B cell (primary cell): ENCODE results near the gene OXNAD1. TPM values are rescaled to one million over a fixed set of nuclear protein-coding genes. Genes with fewer than 3 reads are reported as not detected.

Experiments used
- ATAC-seq: fragments of 200-7000 bp; cut with Tn5 transposase; one replicate; pipeline ENCODE4 v1.10.0; 2021; ENCODE audit warnings: low read depth, mild to moderate bottlenecking, moderate number of reproducible peaks, moderate library complexity
- CTCF ChIA-PET: fragments of 350-600 bp; sonication (Branson Sonifier 250); formaldehyde crosslinking; loops from one replicate; lab custom pipeline; 2021; ENCODE audit warnings: antibody characterized with exemption, inconsistent platforms; lab: Charles Lee
- POLR2A ChIA-PET: fragments of 350-600 bp; sonication (Branson Sonifier 250); formaldehyde crosslinking; loops from one replicate; lab custom pipeline; 2021; ENCODE audit warnings: antibody characterized with exemption; lab: Charles Lee
- DNase-seq: peaks from one replicate; pipeline ENCODE4 v3.0.0; 2013
- H2AFZ ChIP-seq: 2 replicates; pipeline ENCODE4 v1.6.1; 2012; ENCODE audit warnings: mild to moderate bottlenecking, low read depth, low read length; ENCODE audit not compliant: insufficient read depth, poor library complexity, severe bottlenecking
- H3K27ac ChIP-seq, 2 donors: 1 replicate in 1 of 2; 2 replicates in 1 of 2; pipeline ENCODE4 v1.5.1; 2012 to 2013; ENCODE audit warnings: low read length in 2 of 2, mild to moderate bottlenecking in 2 of 2, moderate library complexity in 1 of 2
- H3K27me3 ChIP-seq, 4 experiments: fragments of 200-600 bp in 1 of 4; sonication (generic) in 1 of 4; replicated peaks in 1 of 4; 1 replicate in 2 of 4; 2 replicates in 2 of 4; pipeline versions ENCODE4 v1.6.1 to v1.7.0; 2013 to 2016; ENCODE audit warnings: low read length in 3 of 4, mild to moderate bottlenecking in 2 of 4, mixed read lengths in 1 of 4, moderate library complexity in 1 of 4; ENCODE audit not compliant: insufficient read depth in 4 of 4, control insufficient read depth in 3 of 4; ENCODE audit errors: control extremely low read depth in 1 of 4
- H3K36me3 ChIP-seq, 2 experiments: replicated peaks in 1 of 2; 1 replicate in 1 of 2; 2 replicates in 1 of 2; pipeline versions ENCODE4 v1.6.1 to v1.7.1; 2013; ENCODE audit warnings: low read length in 1 of 2; ENCODE audit not compliant: insufficient read depth in 2 of 2, control insufficient read depth in 1 of 2; ENCODE audit errors: control extremely low read depth in 1 of 2, extremely low read depth in 1 of 2
- H3K4me1 ChIP-seq, 2 donors: fragments of 200-600 bp in 1 of 2; sonication (generic) in 1 of 2; 1 replicate in 1 of 2; 2 replicates in 1 of 2; pipeline versions ENCODE4 v1.5.1 to v1.6.1; 2013 to 2017; ENCODE audit warnings: low read length in 2 of 2; ENCODE audit not compliant: control insufficient read depth in 2 of 2, insufficient read depth in 2 of 2
- H3K4me2 ChIP-seq: replicated peaks from 2 replicates; pipeline ENCODE3; 2012; ENCODE audit warnings: mild to moderate bottlenecking, low read depth, low read length; ENCODE audit not compliant: poor library complexity, severe bottlenecking
- H3K4me3 ChIP-seq, 5 experiments: fragments of 200-600 bp in 1 of 5; sonication (generic) in 1 of 5; 1 replicate in 3 of 5; 2 replicates in 2 of 5; pipeline versions ENCODE4 v1.5.1 to v1.7.0; 2011 to 2016; ENCODE audit warnings: low read length in 4 of 5, mild to moderate bottlenecking in 4 of 5, low read depth in 2 of 5, control low read depth in 1 of 5, moderate library complexity in 1 of 5; ENCODE audit not compliant: insufficient read depth in 1 of 5; ENCODE audit errors: control extremely low read depth in 1 of 5, extremely low read depth in 1 of 5
- H3K79me2 ChIP-seq: fragments of 200-600 bp; sonication (generic); one replicate; pipeline ENCODE4 v1.6.0; 2016; ENCODE audit warnings: low read length; ENCODE audit not compliant: control insufficient read depth, insufficient read depth
- H3K9ac ChIP-seq: fragments of 200-600 bp; sonication (generic); 2 replicates; pipeline ENCODE4 v1.6.1; 2017; ENCODE audit warnings: mild to moderate bottlenecking, low read length, moderate library complexity
- H3K9me3 ChIP-seq, 3 donors: one replicate each; pipeline versions ENCODE4 v1.6.1 to v1.7.1; 2013; ENCODE audit warnings: low read length in 2 of 3; ENCODE audit not compliant: control insufficient read depth in 2 of 3, insufficient read depth in 1 of 3; ENCODE audit errors: control extremely low read depth in 1 of 3
- H4K20me1 ChIP-seq: 2 replicates; pipeline ENCODE4 v1.6.0; 2012; ENCODE audit warnings: mild to moderate bottlenecking, low read length; ENCODE audit not compliant: insufficient read depth, control insufficient read depth, poor library complexity, severe bottlenecking
- H3K27ac Mint-ChIP-seq: one replicate; pipeline ENCODE4 v1.8.0; 2021; ENCODE audit warnings: mixed read lengths
- H3K27me3 Mint-ChIP-seq: one replicate; pipeline ENCODE4 v1.8.0; 2021; ENCODE audit warnings: mixed read lengths
- H3K4me1 Mint-ChIP-seq: one replicate; pipeline ENCODE4 v1.8.0; 2021; ENCODE audit warnings: mixed read lengths
- H3K4me3 Mint-ChIP-seq: one replicate; pipeline ENCODE4 v1.8.0; 2021; ENCODE audit warnings: mixed read lengths
- H3K9me3 Mint-ChIP-seq: one replicate; pipeline ENCODE4 v1.8.0; 2022; ENCODE audit warnings: mixed read lengths; ENCODE audit not compliant: insufficient read depth
- EZH2 ChIP-seq: IDR thresholded peaks from 2 replicates; pipeline ENCODE4 v1.6.1; 2012; ENCODE audit warnings: borderline replicate concordance, low read depth, mild to moderate bottlenecking, moderate library complexity, low read length; ENCODE audit not compliant: insufficient read depth, poor library complexity, severe bottlenecking
- WGBS: methylation state at CpG from one replicate; pipeline ENCODE4 v1.1.5; 2013; ENCODE audit warnings: missing lambda C conversion rate; ENCODE audit not compliant: insufficient coverage; 5-methylcytosine and 5-hydroxymethylcytosine counted together
- intact Hi-C: fragments of 100-400 bp; cut with micrococcal nuclease; formaldehyde crosslinking; loops from one replicate; pipeline ENCODE4 v1.10.0; 2022
- polyA plus RNA-seq: library from polyadenylated mRNA; depleted of rRNA; stranded (reverse); fragments of >200 nt; gene quantifications from 2 replicates; pipeline ENCODE4 v1.2.3, GENCODE V29; 2012
- total RNA-seq, 2 donors: library from RNA; stranded (reverse); fragments of 120-200 nt in 1 of 2; gene quantifications; 1 replicate in 1 of 2; 2 replicates in 1 of 2; pipeline versions ENCODE4 v1.2.3 to v1.2.4, GENCODE V29; 2013 to 2022
- TF ChIP-seq, protein P1 (sequence below): fragments of 200-600 bp; IDR thresholded peaks from one replicate; pipeline ENCODE4 v1.8.0; 2022; ENCODE audit warnings: antibody characterized with exemption, mild to moderate bottlenecking

OXNAD1 gene
- total and polyA plus RNA-seq, 2 donors (not counting 1 experiment from before 2014, with no cell fraction given) = 4.0 to 12.3 TPM

GRCh38 chr3:16284633-16285032, 19.6 kb downstream of the OXNAD1 start:
- 100% methylated on average over 1 of the region's 1 CpG for WGBS
- Mint-ChIP-seq H3K9me3 (no peaks in the 10 kb centered on the region), H3K27me3 (no peaks in the 10 kb centered on the region), H3K27ac (no peak overlapping the region), H3K4me1 (peaks cover 14% of the 10 kb centered on the region), H3K4me3 (no peak overlapping the region)
- Histone ChIP-seq H3K27ac (no peak overlapping the region), H3K36me3 (peaks cover 0 to 4% of the 10 kb centered on the region in 2 experiments), H4K20me1 (no peaks in the 10 kb centered on the region), H3K4me2 (no peak overlapping the region), H2AFZ (no peak overlapping the region), H3K4me3 (no peak overlapping the region), H3K4me1 (peaks cover 10 to 13% of the 10 kb centered on the region in 2 donors), H3K9ac (no peak overlapping the region), H3K9me3 (no peaks in the 10 kb centered on the region), H3K79me2 (peaks cover 5% of the 10 kb centered on the region), H3K27me3 (no peaks in the 10 kb centered on the region)
- intact Hi-C loops = no loop called here
- no peak for ATAC-seq
- ChIA-PET POLR2A (no interaction called here), CTCF (interaction anchor here (0.6 to 4.1 kb wide), 3 partner anchors 16 to 267 kb away, joined by 3 to 18 read pairs (median 18); no protein-coding TSS in a partner anchor)
- TF ChIP-seq, protein P1, sequence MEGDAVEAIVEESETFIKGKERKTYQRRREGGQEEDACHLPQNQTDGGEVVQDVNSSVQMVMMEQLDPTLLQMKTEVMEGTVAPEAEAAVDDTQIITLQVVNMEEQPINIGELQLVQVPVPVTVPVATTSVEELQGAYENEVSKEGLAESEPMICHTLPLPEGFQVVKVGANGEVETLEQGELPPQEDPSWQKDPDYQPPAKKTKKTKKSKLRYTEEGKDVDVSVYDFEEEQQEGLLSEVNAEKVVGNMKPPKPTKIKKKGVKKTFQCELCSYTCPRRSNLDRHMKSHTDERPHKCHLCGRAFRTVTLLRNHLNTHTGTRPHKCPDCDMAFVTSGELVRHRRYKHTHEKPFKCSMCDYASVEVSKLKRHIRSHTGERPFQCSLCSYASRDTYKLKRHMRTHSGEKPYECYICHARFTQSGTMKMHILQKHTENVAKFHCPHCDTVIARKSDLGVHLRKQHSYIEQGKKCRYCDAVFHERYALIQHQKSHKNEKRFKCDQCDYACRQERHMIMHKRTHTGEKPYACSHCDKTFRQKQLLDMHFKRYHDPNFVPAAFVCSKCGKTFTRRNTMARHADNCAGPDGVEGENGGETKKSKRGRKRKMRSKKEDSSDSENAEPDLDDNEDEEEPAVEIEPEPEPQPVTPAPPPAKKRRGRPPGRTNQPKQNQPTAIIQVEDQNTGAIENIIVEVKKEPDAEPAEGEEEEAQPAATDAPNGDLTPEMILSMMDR = no peak
- no peak for TF ChIP-seq EZH2
- no peak for DNase-seq

GRCh38 chr3:16286161-16286560, 21.1 kb downstream of the OXNAD1 start:
- TF ChIP-seq EZH2 = no peak
- TF ChIP-seq, protein P1 = no peak
- Mint-ChIP-seq H3K4me3 (no peak overlapping the region), H3K27ac (no peak overlapping the region), H3K9me3 (no peaks in the 10 kb centered on the region), H3K4me1 (peaks cover 23% of the 10 kb centered on the region), H3K27me3 (no peaks in the 10 kb centered on the region)
- Histone ChIP-seq H3K36me3 (peaks cover 0 to 4% of the 10 kb centered on the region in 2 experiments), H3K27me3 (no peaks in the 10 kb centered on the region), H3K4me2 (no peak overlapping the region), H3K27ac (peak overlapping the region in 1 of 2 donors; percentile 30), H2AFZ (peak overlapping the region; percentile 20), H4K20me1 (no peaks in the 10 kb centered on the region), H3K9ac (peak overlapping the region; percentile 5), H3K79me2 (peaks cover 5% of the 10 kb centered on the region), H3K4me1 (peaks cover 18 to 22% of the 10 kb centered on the region in 2 donors), H3K4me3 (no peak overlapping the region), H3K9me3 (no peaks in the 10 kb centered on the region)
- ChIA-PET POLR2A (no interaction called here), CTCF (interaction anchor here (0.7 to 4.1 kb wide), 6 partner anchors 9 to 268 kb away, joined by 3 to 18 read pairs (median 4); no protein-coding TSS in a partner anchor)
- WGBS = 76% methylated on average over 3 of the region's 3 CpGs
- intact Hi-C loops = no loop called here
- DNase-seq (no peak), ATAC-seq (no peak)
